Ovary (tissue), 3 donors: ENCODE data around the gene ANGEL1.

Experiments used
- EP300 ChIP-seq: sonication (generic); formaldehyde crosslinking; IDR thresholded peaks from one replicate; pipeline ENCODE4 v1.6.1; 2017; ENCODE audit warnings: antibody characterized with exemption
- POLR2A ChIP-seq: fragments of 450-650 bp; IDR thresholded peaks from one replicate; pipeline ENCODE4 v1.6.1; 2017; ENCODE audit warnings: antibody characterized with exemption, mild to moderate bottlenecking, moderate library complexity
- TF ChIP-seq, protein P1 (sequence below), 3 donors: fragments of 450-650 bp in 2 of 3; fragments of 200-600 bp in 1 of 3; IDR thresholded peaks; one replicate each; pipeline versions ENCODE4 v1.5.1 to v1.8.0; 2016 to 2022; ENCODE audit warnings: antibody characterized with exemption in 3 of 3, mild to moderate bottlenecking in 1 of 3
- donor health status: DM: no; HTN: no; CAD: no.

DNA sequence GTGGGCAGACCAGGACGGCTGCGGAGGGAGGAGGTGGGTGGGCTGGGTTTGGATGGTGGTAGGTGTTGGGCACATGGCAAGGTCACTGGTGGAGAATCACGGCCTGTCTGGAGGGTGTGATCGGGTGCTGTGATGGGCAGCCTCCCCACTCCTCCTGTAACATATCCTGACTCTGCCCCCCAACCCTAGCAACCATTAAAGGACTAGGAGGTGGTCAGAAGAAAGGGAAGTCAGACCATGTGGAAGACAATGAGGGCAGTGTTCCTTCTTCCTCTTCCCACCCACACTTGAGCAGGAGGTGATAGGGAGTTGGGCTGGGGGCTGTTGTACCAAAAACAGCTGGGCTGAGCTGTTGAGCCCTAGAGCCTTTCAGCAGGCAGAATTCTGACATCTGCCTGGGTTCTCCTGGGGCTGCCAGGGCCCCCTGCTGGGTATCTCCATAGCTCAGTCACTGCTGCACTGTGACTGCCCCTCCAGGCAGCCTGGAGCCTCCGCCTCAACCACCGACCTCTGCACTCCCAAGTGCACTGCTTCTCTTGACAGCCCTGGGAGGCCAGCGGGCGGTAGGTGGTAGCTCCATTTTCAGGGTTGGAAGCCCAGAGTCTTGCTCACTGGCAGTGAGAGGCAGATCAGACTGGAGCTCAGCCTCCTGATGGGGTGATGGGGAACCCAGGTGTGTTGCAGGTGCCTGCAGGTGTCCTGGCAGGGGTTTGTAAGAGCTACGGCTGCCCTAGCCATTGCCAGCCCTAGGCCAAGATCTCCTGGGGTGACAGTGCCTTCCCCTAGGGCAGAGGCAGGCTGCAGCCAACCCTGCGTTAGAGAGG lies 36.0 kb downstream of the ANGEL1 start:
- TF ChIP-seq POLR2A (no peak), EP300 (no peak)
- TF ChIP-seq, protein P1, sequence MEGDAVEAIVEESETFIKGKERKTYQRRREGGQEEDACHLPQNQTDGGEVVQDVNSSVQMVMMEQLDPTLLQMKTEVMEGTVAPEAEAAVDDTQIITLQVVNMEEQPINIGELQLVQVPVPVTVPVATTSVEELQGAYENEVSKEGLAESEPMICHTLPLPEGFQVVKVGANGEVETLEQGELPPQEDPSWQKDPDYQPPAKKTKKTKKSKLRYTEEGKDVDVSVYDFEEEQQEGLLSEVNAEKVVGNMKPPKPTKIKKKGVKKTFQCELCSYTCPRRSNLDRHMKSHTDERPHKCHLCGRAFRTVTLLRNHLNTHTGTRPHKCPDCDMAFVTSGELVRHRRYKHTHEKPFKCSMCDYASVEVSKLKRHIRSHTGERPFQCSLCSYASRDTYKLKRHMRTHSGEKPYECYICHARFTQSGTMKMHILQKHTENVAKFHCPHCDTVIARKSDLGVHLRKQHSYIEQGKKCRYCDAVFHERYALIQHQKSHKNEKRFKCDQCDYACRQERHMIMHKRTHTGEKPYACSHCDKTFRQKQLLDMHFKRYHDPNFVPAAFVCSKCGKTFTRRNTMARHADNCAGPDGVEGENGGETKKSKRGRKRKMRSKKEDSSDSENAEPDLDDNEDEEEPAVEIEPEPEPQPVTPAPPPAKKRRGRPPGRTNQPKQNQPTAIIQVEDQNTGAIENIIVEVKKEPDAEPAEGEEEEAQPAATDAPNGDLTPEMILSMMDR (IDR thresholded peaks at IDR 0.05) = no peak
